Transverse colon (tissue), 4 donors: Measurements from ENCODE around the gene ITGB5. TPM values are rescaled to one million over a fixed set of nuclear protein-coding genes. Genes with fewer than 3 reads are reported as not detected.
A peak's percentile ranks its signal among the peaks of the same experiment; 100 is the strongest.

Source experiments
- DNase-seq: peaks from one replicate; pipeline ENCODE4 v3.0.0-alpha.2; 2019
- H3K27ac ChIP-seq, 4 donors: fragments of 200-600 bp; sonication (generic); 2 replicates each; pipeline ENCODE4 v1.5.1; 2016 to 2018; ENCODE audit warnings: inconsistent platforms in 4 of 4
- H3K27me3 ChIP-seq: fragments of 200-600 bp; sonication (generic); 2 replicates; pipeline ENCODE4 v1.5.1; 2017; ENCODE audit warnings: inconsistent platforms
- H3K36me3 ChIP-seq, 4 donors: fragments of 200-600 bp; sonication (generic); 2 replicates each; pipeline ENCODE4 v1.5.1; 2017 to 2019; ENCODE audit warnings: inconsistent platforms in 4 of 4
- H3K4me1 ChIP-seq, 4 donors: fragments of 200-600 bp; sonication (generic); 2 replicates each; pipeline ENCODE4 v1.5.1; 2017 to 2020; ENCODE audit warnings: inconsistent platforms in 4 of 4
- H3K4me3 ChIP-seq, 4 donors: fragments of 200-600 bp; sonication (generic); 1 replicate in 1 of 4; 2 replicates in 3 of 4; pipeline versions ENCODE4 v1.5.1 to v1.6.1; 2017 to 2019; ENCODE audit warnings: inconsistent platforms in 4 of 4
- H3K9me3 ChIP-seq, 2 donors: fragments of 200-600 bp; sonication (generic); 2 replicates each; pipeline ENCODE4 v1.5.1; 2017 to 2019; ENCODE audit warnings: inconsistent platforms in 2 of 2
- CTCF ChIP-seq, 5 experiments: fragments of 200-600 bp in 3 of 5; fragments of 450-650 bp in 2 of 5; sonication (generic) in 3 of 5; IDR thresholded peaks; 1 replicate in 2 of 5; 2 replicates in 3 of 5; pipeline ENCODE4 v1.5.1; 2016 to 2017; ENCODE audit warnings: antibody characterized with exemption in 5 of 5, inconsistent platforms in 3 of 5, mild to moderate bottlenecking in 2 of 5, moderate library complexity in 1 of 5
- EP300 ChIP-seq: sonication (generic); formaldehyde crosslinking; IDR thresholded peaks from one replicate; pipeline ENCODE4 v1.6.1; 2017; ENCODE audit warnings: antibody characterized with exemption, low read depth
- POLR2A ChIP-seq: fragments of 450-650 bp; IDR thresholded peaks from one replicate; pipeline ENCODE4 v1.6.1; 2016; ENCODE audit warnings: antibody characterized with exemption, mild to moderate bottlenecking, moderate library complexity
- POLR2AphosphoS5 ChIP-seq, 3 donors: sonication (generic); formaldehyde crosslinking; IDR thresholded peaks; one replicate each; pipeline ENCODE4 v1.6.1; 2016; ENCODE audit warnings: antibody characterized with exemption in 3 of 3
- WGBS, 2 donors: methylation state at CpG; one replicate each; pipeline ENCODE4 v1.1.5; 2018; ENCODE audit warnings: low coverage in 1 of 2; 5-methylcytosine and 5-hydroxymethylcytosine counted together
- in situ Hi-C, 4 donors: fragments of 200-750 bp; cut with MboI; loops; one replicate each; pipeline versions ENCODE4 v1.15.0 to v1.15.1; 2017; ENCODE audit warnings: low sequenced_read_pairs in 3 of 4, low pct_ligation_motif_present in 1 of 4, low pct_unique_long_range_greater_than_20kb in 1 of 4
- intact Hi-C: fragments of 100-400 bp; cut with DNase I; formaldehyde crosslinking; loops from one replicate; pipeline ENCODE4 v1.15.1; 2023; ENCODE audit warnings: low total_unique reads
- total RNA-seq, 4 donors: library from RNA; depleted of rRNA; stranded (reverse); fragments of >200 nt; gene quantifications; one replicate each; pipeline ENCODE4 v1.1.0, GENCODE V29; 2016

Gene ITGB5
- total RNA-seq, 4 donors from 2014 or later = 62.8 to 572 (median 105) TPM

GRCh38 chr3:124883766-124884473, 3.2 kb downstream of the ITGB5 start:
- Histone ChIP-seq H3K9me3 (no peaks in the 10 kb centered on the region), H3K36me3 (no peaks in the 10 kb centered on the region), H3K27me3 (no peaks in the 10 kb centered on the region), H3K4me3 (no peak overlapping the region), H3K4me1 (peaks cover 10 to 34% (median 19%) of the 10 kb centered on the region in 4 donors), H3K27ac (peak overlapping the region in 2 of 4 donors; percentile 21 to 40)
- TF ChIP-seq POLR2A (no peak), EP300 (no peak), POLR2AphosphoS5 (IDR thresholded peaks at IDR 0.05) (no peak), CTCF (IDR thresholded peaks at IDR 0.05) (no peak)
- no peak for DNase-seq
- intact Hi-C loops (no loop called here), in situ Hi-C loops (no loop called here)
- WGBS, 2 donors = 33 to 86% methylated on average over 1 to 7 of the region's 7 CpGs

DNA sequence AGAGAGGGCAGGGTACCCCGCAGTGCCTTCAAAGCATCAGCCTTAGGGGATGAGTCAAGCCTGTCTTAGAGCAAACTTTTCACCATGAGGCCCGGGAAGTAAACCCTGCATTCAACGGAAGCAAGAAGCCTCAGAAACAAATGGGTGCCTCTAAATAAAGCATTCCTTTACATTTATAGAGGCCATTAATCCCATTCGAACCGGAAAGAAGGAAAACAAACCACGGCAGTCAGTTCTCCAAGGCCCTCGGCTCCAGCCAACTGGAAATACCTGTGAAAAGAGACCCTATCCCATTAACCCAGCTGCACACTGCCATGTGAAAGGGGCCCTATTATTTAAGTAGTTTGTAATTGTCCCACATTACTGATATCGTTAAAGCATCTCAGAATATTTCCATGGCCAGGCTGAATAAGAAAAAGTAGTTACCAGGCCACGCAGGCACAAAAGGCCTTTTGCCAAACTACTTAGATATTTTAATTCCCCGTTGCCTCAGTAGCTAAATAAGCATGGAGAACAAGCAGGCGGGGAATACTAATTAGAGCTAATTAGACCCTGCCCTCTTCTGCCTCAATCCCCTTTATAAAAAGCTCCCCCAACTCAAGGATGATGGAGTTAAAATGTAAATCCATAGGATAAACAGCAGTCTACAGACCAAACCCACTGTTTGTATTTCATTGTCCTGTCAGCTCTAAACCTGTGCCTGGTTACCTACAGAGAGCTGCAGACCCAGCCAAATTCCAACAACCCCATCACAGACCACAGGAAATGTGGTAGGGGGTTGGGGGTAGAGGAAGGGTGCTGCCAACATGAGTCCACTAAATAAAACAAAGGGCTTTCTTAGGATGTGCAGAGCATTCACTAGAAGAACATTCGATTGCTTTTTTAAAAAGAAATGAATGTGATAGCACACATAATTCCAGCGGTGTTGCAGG, 4.1 kb downstream of the ITGB5 start:
- Histone ChIP-seq H3K4me3 (no peak overlapping the region), H3K27ac (peak overlapping the region in 3 of 4 donors; percentile 21 to 40 (median 37)), H3K4me1 (peaks cover 18 to 43% (median 26%) of the 10 kb centered on the region in 4 donors), H3K9me3 (no peaks in the 10 kb centered on the region), H3K27me3 (no peaks in the 10 kb centered on the region), H3K36me3 (no peaks in the 10 kb centered on the region)
- TF ChIP-seq EP300 (no peak), POLR2AphosphoS5 (IDR thresholded peaks at IDR 0.05) (no peak), POLR2A (no peak), CTCF (IDR thresholded peaks at IDR 0.05) (no peak)
- WGBS, 2 donors = 81% methylated on average over 5 to 13 of the region's 13 CpGs
- in situ Hi-C loops = no loop called here
- intact Hi-C loops = no loop called here
- no peak for DNase-seq

DNA sequence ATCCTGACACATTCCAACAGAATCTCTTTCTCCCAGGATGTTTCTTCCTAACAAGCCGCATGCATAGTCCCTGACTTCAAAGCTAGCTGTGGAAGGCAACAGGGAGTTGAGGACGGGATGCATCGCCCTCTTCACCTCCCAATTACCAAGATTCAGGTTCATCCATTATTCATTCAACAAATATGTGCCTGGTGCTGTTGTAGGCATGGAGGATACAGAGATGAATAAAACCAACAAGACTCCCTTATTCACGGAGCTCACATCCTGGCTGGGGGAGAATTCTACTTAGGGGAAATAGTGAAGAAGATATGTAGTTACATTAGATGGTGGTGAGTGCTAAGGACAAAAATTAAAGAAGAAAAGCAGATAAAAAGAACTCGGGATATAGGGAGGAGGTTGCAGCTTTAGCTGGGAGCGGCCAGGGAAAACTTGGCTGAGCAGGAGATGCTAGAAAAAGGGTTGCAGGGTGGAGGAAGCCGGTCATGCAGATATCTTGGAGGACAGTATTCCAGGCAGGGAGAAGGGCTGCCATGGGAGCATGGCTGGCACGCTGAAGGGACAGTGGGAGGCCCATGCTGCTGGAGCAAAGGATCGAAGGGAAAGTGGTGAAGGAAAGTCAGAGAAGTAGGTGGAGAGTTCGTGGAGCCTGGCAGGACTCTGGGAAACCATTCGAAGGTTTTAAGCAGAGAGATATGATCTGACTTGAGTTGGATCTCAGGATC, 5.0 kb downstream of the ITGB5 start:
- no peak for DNase-seq
- Histone ChIP-seq H3K36me3 (no peaks in the 10 kb centered on the region), H3K4me3 (no peak overlapping the region), H3K27ac (peak overlapping the region in 3 of 4 donors; percentile 21 to 40 (median 37)), H3K9me3 (no peaks in the 10 kb centered on the region), H3K27me3 (no peaks in the 10 kb centered on the region), H3K4me1 (peaks cover 16 to 42% (median 30%) of the 10 kb centered on the region in 4 donors)
- TF ChIP-seq CTCF (IDR thresholded peaks at IDR 0.05) (no peak), EP300 (no peak), POLR2AphosphoS5 (IDR thresholded peaks at IDR 0.05) (no peak), POLR2A (no peak)
- intact Hi-C loops = no loop called here
- in situ Hi-C loops = no loop called here
- 89 to 94% methylated on average over 7 to 11 of the region's 11 CpGs for WGBS, 2 donors

- Histone ChIP-seq H3K4me1 (peaks cover 16 to 28% (median 24%) of the 10 kb centered on the region in 4 donors), H3K4me3 (no peak overlapping the region), H3K9me3 (no peaks in the 10 kb centered on the region), H3K27me3 (no peaks in the 10 kb centered on the region), H3K36me3 (no peaks in the 10 kb centered on the region), H3K27ac (peak overlapping the region; percentile 62 to 75 (median 72))
- in situ Hi-C loops = no loop called here
- intact Hi-C loops = no loop called here
- no peak for TF ChIP-seq POLR2A
- no peak for TF ChIP-seq POLR2AphosphoS5 (IDR thresholded peaks at IDR 0.05)
- TF ChIP-seq EP300 = no peak
- TF ChIP-seq CTCF (IDR thresholded peaks at IDR 0.05) = no peak
- DNase-seq = no peak
Observed at GRCh38 chr3:124879337-124879680, 7.9 kb downstream of the ITGB5 start.
